Body of pancreas (tissue), 4 donors: ENCODE data around the gene RHOBTB3. TPM values are rescaled to one million over a fixed set of nuclear protein-coding genes. Genes with fewer than 3 reads are reported as not detected.
"Not testable (repeated sequence)": the region's sequence is repeated elsewhere in the genome, so short reads cannot be mapped to it uniquely, and the experiment has no call there.

Experiments used
- ATAC-seq: fragments of 150-250 bp; one replicate; pipeline ENCODE4 v1.9.1; 2016
- DNase-seq, 4 donors: peaks; one replicate each; pipeline ENCODE4 v3.0.0-alpha.2; 2019
- H3K27ac ChIP-seq, 4 donors: fragments of 200-600 bp; sonication (generic); 1 replicate in 3 of 4; 2 replicates in 1 of 4; pipeline versions ENCODE4 v1.5.1 to v1.6.1; 2016 to 2019; ENCODE audit warnings: mild to moderate bottlenecking in 1 of 4, mixed read lengths in 1 of 4, moderate library complexity in 1 of 4
- H3K27me3 ChIP-seq, 2 donors: fragments of 200-600 bp; sonication (generic); one replicate each; pipeline ENCODE4 v1.6.0; 2016; ENCODE audit warnings: mild to moderate bottlenecking in 1 of 2
- H3K36me3 ChIP-seq, 2 donors: fragments of 200-600 bp; sonication (generic); replicated peaks in 1 of 2; 2 replicates each; pipeline ENCODE4 v1.5.1; 2016; ENCODE audit warnings: low read depth in 2 of 2; ENCODE audit not compliant: insufficient read depth in 1 of 2
- H3K4me1 ChIP-seq: fragments of 200-600 bp; sonication (generic); one replicate; pipeline ENCODE4 v1.6.0; 2016
- H3K4me3 ChIP-seq, 2 donors: fragments of 200-600 bp; sonication (generic); 1 replicate in 1 of 2; 2 replicates in 1 of 2; pipeline ENCODE4 v1.5.1; 2016 to 2019
- H3K9me3 ChIP-seq, 3 donors: fragments of 200-600 bp; sonication (generic); 1 replicate in 2 of 3; 2 replicates in 1 of 3; pipeline ENCODE4 v1.5.1; 2016
- POLR2A ChIP-seq, 3 donors: fragments of 450-650 bp; IDR thresholded peaks; one replicate each; pipeline ENCODE4 v1.6.1; 2016; ENCODE audit warnings: antibody characterized with exemption in 3 of 3, mild to moderate bottlenecking in 2 of 3
- whole genome bisulfite sequencing, 2 donors: methylation state at CpG; one replicate each; pipeline ENCODE4 v1.1.5; 2017; 5-methylcytosine and 5-hydroxymethylcytosine counted together
- intact Hi-C: fragments of 100-400 bp; cut with DNase I; formaldehyde crosslinking; loops from one replicate; pipeline ENCODE4 v1.15.1; 2023
- total RNA-seq, 2 donors: library from RNA; depleted of rRNA; stranded (reverse); fragments of >200 nt; gene quantifications; one replicate each; pipeline ENCODE4 v1.1.0, GENCODE V29; 2016
- TF ChIP-seq, protein P1 (sequence below), 7 experiments: fragments of 450-650 bp in 4 of 7; fragments of 200-600 bp in 3 of 7; sonication (generic) in 3 of 7; IDR thresholded peaks; one replicate each; pipeline ENCODE4 v1.5.1; 2016 to 2019; ENCODE audit warnings: antibody characterized with exemption in 7 of 7

Gene RHOBTB3
- total RNA-seq, 2 donors from 2014 or later: 153 to 196 TPM

- ATAC-seq (peak; percentile 87), DNase-seq (peak; percentile 61 to 84 (median 78))
- Histone ChIP-seq H3K27ac (no peak overlapping the region), H3K27me3 (no peaks in the 10 kb centered on the region), H3K36me3 (no peaks in the 10 kb centered on the region), H3K4me1 (peaks cover 19% of the 10 kb centered on the region), H3K4me3 (no peak overlapping the region), H3K9me3 (no peaks in the 10 kb centered on the region)
- TF ChIP-seq, protein P1, sequence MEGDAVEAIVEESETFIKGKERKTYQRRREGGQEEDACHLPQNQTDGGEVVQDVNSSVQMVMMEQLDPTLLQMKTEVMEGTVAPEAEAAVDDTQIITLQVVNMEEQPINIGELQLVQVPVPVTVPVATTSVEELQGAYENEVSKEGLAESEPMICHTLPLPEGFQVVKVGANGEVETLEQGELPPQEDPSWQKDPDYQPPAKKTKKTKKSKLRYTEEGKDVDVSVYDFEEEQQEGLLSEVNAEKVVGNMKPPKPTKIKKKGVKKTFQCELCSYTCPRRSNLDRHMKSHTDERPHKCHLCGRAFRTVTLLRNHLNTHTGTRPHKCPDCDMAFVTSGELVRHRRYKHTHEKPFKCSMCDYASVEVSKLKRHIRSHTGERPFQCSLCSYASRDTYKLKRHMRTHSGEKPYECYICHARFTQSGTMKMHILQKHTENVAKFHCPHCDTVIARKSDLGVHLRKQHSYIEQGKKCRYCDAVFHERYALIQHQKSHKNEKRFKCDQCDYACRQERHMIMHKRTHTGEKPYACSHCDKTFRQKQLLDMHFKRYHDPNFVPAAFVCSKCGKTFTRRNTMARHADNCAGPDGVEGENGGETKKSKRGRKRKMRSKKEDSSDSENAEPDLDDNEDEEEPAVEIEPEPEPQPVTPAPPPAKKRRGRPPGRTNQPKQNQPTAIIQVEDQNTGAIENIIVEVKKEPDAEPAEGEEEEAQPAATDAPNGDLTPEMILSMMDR (IDR thresholded peaks at IDR 0.05): peak in 1 of 7 experiments; percentile 17
- no peak for TF ChIP-seq POLR2A (IDR thresholded peaks at IDR 0.05)
- intact Hi-C loops: no loop called here
- 52 to 54% methylated on average over 15 of the region's 15 CpGs for WGBS, 2 donors
Observed at GRCh38 chr5:95709967-95710650, 21.0 kb upstream of the RHOBTB3 start.

- H3K9me3 ChIP-seq, ATAC-seq, DNase-seq, intact Hi-C loops, H3K36me3 ChIP-seq, H3K4me3 ChIP-seq, H3K27ac ChIP-seq, H3K27me3 ChIP-seq: not testable (repeated sequence)
- peaks cover 19% of the 10 kb centered on the region for H3K4me1 ChIP-seq
- whole genome bisulfite sequencing, 2 donors: 57 to 65% methylated on average over 23 of the region's 23 CpGs
Observed at GRCh38 chr5:95710651-95711500, 20.3 kb upstream of the RHOBTB3 start.

GRCh38 chr5:95711501-95712346, 19.4 kb upstream of the RHOBTB3 start:
- no peaks in the 10 kb centered on the region for H3K36me3 ChIP-seq
- TF ChIP-seq POLR2A (IDR thresholded peaks at IDR 0.05): no peak
- TF ChIP-seq, protein P1 (IDR thresholded peaks at IDR 0.05): no peak
- DNase-seq (no peak), ATAC-seq (no peak)
- 88 to 93% methylated on average over 27 of the region's 27 CpGs for WGBS, 2 donors
- H3K27ac ChIP-seq: no peak overlapping the region
- H3K27me3 ChIP-seq: no peaks in the 10 kb centered on the region
- H3K4me3 ChIP-seq: no peak overlapping the region
- H3K9me3 ChIP-seq: no peaks in the 10 kb centered on the region
- intact Hi-C loops: no loop called here
- H3K4me1 ChIP-seq: peaks cover 19% of the 10 kb centered on the region

DNA sequence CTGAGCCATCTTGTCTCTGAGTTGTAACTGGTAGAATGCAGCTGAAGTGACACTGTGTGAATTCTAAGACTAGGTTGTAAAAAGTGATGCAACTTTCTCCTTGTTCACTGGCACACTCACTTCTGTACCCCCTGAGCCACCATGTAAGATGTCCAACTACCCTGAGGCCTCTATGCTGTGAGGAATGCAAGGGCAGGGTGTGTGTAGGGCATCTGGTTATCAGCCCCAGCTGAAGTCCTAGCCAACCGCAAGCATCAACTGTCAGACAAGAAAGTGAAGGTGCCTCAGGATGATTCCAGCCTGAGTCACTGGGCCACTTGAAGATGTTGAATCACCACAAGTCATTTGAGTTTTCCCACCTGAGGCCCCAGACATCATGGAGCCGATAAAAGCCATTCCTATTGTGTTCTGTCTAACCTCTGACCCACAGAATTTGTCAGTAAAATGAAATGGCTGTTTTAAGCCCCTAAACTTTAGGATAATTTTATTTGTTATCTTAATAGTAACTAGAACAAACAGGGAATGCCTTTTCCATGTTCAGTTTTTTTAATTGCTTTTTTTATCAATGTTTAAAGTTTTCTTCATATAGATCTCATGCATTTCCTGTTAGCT, 18.7 kb upstream of the RHOBTB3 start:
- DNase-seq (no peak), ATAC-seq (no peak)
- TF ChIP-seq, protein P1 (IDR thresholded peaks at IDR 0.05): no peak
- TF ChIP-seq POLR2A (IDR thresholded peaks at IDR 0.05): no peak
- H3K4me1 ChIP-seq: peaks cover 19% of the 10 kb centered on the region
- intact Hi-C loops: no loop called here
- H3K27me3 ChIP-seq: no peaks in the 10 kb centered on the region
- no peaks in the 10 kb centered on the region for H3K9me3 ChIP-seq
- WGBS, 2 donors: 79 to 89% methylated on average over 2 of the region's 2 CpGs
- H3K4me3 ChIP-seq: no peak overlapping the region
- no peak overlapping the region for H3K27ac ChIP-seq
- no peaks in the 10 kb centered on the region for H3K36me3 ChIP-seq

DNA sequence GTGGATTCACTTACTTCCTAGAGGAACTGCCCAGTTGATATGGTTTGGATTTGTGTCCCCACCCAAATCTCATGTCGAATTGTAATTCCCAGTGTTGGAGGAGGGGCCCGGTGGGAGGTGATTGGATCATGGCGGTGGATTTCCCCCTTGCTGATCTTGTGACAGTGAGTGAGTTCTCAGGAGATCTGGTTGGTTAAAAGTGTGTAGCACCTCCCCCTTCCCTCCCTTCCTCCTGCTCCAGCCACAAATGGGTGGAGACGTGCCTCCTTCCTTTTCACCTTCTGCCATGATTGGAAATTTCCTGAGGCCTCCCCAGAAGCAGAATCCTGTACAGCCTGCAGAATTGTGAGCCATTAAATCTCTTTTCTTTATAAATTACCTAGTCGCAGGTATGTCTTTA, 17.9 kb upstream of the RHOBTB3 start:
- DNase-seq, H3K9me3 ChIP-seq, intact Hi-C loops, H3K36me3 ChIP-seq, H3K27ac ChIP-seq, ATAC-seq, H3K27me3 ChIP-seq, H3K4me3 ChIP-seq: not testable (repeated sequence)
- WGBS, 2 donors: 92 to 99% methylated on average over 4 to 5 of the region's 5 CpGs
- peaks cover 19% of the 10 kb centered on the region for H3K4me1 ChIP-seq
